ENCODE measurements around the gene SECISBP2L. TPM values are rescaled to one million over a fixed set of nuclear protein-coding genes. Genes with fewer than 3 reads are reported as not detected.

SECISBP2L gene
- total RNA-seq, 1 donor from 2014 or later: 37.0 TPM

DNA sequence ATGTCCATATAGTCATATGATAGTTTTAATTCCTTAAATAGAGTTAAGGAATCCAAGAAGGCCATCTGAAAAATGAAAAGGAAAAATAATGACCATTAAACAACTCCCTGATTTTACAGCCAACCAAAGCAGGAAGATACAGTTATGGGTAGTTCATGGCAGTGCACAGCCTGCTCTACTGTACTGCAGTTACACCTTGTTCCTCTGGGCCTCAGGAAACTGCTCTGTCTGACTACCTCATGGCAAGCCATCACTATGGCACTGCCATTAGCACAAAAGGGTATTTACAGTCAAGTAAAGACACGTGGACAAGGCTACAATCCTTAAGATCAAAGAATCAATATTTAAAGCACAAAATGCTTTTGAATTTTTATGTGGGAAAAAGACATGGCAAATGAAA is 19.5 kb downstream of the SECISBP2L start:
- no peak for DNase-seq (ENCODE audit: low spot score)
- peaks cover 64% of the 10 kb centered on the region for H3K36me3 Mint-ChIP-seq (ENCODE audit: low read depth)
- no peaks in the 10 kb centered on the region for H3K27me3 Mint-ChIP-seq (ENCODE audit: low read depth)
- no peaks in the 10 kb centered on the region for H3K9me3 Mint-ChIP-seq
- H3K4me3 Mint-ChIP-seq (ENCODE audit: low read depth): no peak overlapping the region
- H3K27ac Mint-ChIP-seq: no peak overlapping the region
- intact Hi-C loops (cut with micrococcal nuclease): no loop called here
- peaks cover 19% of the 10 kb centered on the region for H3K4me1 Mint-ChIP-seq (ENCODE audit: low read depth)

DNA sequence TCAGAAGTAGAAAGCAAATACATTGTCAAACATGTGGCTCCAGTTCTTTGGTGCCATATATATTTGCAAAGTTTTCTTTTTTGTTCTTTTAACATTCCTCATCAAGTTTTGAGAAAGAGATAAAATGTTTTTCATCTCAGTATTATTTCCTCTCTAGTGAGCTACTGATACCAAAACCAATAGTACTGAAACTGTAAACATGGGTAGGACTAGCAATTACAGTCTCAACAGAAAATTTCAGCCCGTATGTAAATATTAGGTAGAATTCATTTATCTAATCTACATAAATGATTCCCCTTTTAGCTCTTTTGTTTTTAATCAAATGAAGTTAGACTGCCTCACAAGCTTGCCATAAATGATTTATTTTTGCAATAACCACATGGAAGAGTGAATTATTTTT is 21.4 kb downstream of the SECISBP2L start:
- DNase-seq (ENCODE audit: low spot score): no peak
- Mint-ChIP-seq H3K27me3 (ENCODE audit: low read depth) (no peaks in the 10 kb centered on the region), H3K4me1 (ENCODE audit: low read depth) (peaks cover 19% of the 10 kb centered on the region), H3K4me3 (ENCODE audit: low read depth) (no peak overlapping the region), H3K27ac (peak overlapping the region; percentile 68), H3K36me3 (ENCODE audit: low read depth) (peaks cover 67% of the 10 kb centered on the region), H3K9me3 (peaks cover 4% of the 10 kb centered on the region)
- intact Hi-C loops (cut with micrococcal nuclease): loop anchor here (5.0 kb wide), 2 partner anchors 148 to 163 kb away; partner anchors contain the start of gene EID1

DNA sequence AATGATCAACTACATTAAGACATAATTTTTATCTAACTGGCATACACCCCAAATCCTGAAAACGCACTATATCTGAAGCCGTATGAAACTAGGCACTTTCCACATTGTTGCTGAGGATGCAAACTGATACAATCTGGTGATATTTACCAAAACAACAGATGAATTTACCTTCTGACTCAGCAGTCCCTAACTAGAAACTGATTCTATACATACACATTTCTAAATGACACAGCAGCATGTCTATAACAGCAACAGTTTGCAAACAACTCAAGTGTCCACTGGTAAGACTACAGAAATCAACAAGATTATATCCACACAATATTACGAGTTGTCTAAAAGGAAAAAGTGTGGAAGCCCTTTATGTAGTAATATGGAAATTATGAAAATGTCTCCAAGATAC is 22.9 kb downstream of the SECISBP2L start:
- Mint-ChIP-seq H3K9me3 (peaks cover 4% of the 10 kb centered on the region), H3K36me3 (ENCODE audit: low read depth) (peaks cover 68% of the 10 kb centered on the region), H3K27me3 (ENCODE audit: low read depth) (no peaks in the 10 kb centered on the region), H3K4me3 (ENCODE audit: low read depth) (no peak overlapping the region), H3K27ac (peak overlapping the region; percentile 47), H3K4me1 (ENCODE audit: low read depth) (peaks cover 19% of the 10 kb centered on the region)
- DNase-seq (ENCODE audit: low spot score): no peak
- intact Hi-C loops (cut with micrococcal nuclease): loop anchor here (5.0 kb wide), 2 partner anchors 146 to 161 kb away; partner anchors contain the start of gene EID1

DNA sequence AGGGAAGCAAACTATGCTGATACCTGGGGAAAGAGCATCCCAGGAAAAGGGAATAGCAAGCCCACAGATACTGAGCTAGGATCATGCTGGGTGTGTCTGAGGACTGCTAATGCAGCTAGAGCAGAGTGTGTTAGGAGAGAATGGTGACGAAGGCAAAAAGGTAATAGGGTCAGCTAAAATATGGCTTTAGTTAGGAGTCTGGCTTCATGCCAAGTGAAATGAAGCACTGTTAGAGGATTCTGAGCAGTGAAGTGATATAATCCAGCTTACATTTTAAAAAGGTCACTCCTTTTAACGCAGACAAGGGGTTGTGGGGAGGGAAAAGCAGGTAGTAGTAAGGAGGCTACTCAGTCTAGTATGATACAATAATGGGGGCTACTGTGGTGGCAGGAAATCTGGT is 30.4 kb downstream of the SECISBP2L start:
- Mint-ChIP-seq H3K9me3 (peaks cover 1% of the 10 kb centered on the region), H3K27ac (no peak overlapping the region)

DNA sequence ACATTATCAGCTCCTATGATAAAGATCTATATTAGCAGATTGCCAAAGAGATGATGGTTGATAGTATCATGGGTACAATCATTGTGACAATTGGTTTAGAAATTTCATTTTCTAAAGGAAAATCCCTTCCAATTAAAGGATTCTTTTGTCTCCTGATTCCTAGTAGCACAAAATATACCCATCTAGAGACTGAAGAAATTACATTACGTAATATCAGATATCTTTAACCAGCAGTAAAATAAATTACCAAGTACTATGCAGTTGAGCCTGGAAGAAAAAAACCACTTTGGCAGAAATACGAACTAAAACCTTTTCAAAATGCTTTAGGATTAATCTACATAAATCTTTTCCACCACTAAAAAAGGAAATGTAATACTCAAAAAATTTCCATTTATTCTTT is 46.9 kb downstream of the SECISBP2L start:
- H3K4me1 Mint-ChIP-seq (ENCODE audit: low read depth): no peaks in the 10 kb centered on the region
- peaks cover 54% of the 10 kb centered on the region for H3K36me3 Mint-ChIP-seq (ENCODE audit: low read depth)
- no peak overlapping the region for H3K27ac Mint-ChIP-seq
- no peak overlapping the region for H3K4me3 Mint-ChIP-seq (ENCODE audit: low read depth)
- H3K27me3 Mint-ChIP-seq (ENCODE audit: low read depth): no peaks in the 10 kb centered on the region
- H3K9me3 Mint-ChIP-seq: peaks cover 10% of the 10 kb centered on the region
- intact Hi-C loops (cut with micrococcal nuclease): no loop called here
- no peak for DNase-seq (ENCODE audit: low spot score)

More for the DNA sequence above, 30.4 kb downstream of the SECISBP2L start:
- intact Hi-C loops (cut with micrococcal nuclease): no loop called here
- Mint-ChIP-seq H3K27me3 (ENCODE audit: low read depth) (no peaks in the 10 kb centered on the region), H3K36me3 (ENCODE audit: low read depth) (peaks cover 55% of the 10 kb centered on the region), H3K4me1 (ENCODE audit: low read depth) (peaks cover 6% of the 10 kb centered on the region), H3K4me3 (ENCODE audit: low read depth) (no peak overlapping the region)
- no peak for DNase-seq (ENCODE audit: low spot score)

DNA sequence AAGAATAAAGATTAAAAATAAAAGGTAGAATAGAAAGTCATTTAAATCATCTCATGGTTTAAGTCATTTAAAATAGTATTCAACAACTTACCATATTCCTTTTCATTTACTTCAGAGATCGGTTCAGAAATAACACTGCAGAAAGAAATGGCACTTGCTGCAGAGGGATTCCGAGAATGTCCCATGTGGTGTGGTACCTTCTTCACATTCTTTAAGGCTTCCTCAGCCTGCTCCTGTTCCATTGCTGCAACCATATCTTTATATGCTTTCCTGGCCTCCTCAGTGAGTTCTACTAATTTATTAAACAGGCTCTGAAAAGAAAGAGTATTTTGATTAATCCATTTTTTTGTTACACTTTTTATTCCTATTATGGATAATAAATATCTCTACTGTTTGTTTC is 50.0 kb downstream of the SECISBP2L start:
- Mint-ChIP-seq H3K4me3 (ENCODE audit: low read depth) (no peak overlapping the region), H3K9me3 (no peaks in the 10 kb centered on the region), H3K4me1 (ENCODE audit: low read depth) (no peaks in the 10 kb centered on the region), H3K27me3 (ENCODE audit: low read depth) (no peaks in the 10 kb centered on the region), H3K36me3 (ENCODE audit: low read depth) (peaks cover 64% of the 10 kb centered on the region), H3K27ac (no peak overlapping the region)
- intact Hi-C loops (cut with micrococcal nuclease): no loop called here
- DNase-seq (ENCODE audit: low spot score): no peak

DNA sequence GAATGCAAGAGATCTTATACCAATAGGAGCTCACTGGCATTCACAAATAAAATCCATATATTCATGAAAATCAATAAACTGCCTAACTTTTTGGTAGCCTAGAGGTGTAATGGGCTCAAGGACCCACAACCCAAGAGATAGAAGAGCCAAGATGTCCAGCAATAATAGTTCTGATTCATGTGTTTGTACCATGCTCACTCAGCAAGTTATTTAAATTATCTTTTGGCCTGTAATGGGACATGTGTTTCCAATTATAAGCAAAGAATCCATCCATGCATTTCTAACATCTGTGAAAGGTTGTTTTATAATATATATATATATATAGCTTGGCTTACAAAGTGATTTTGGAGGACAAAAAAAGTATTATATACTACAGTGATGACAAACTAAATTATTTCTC is 52.9 kb downstream of the SECISBP2L start:
- H3K36me3 Mint-ChIP-seq (ENCODE audit: low read depth): peaks cover 59% of the 10 kb centered on the region
- no peaks in the 10 kb centered on the region for H3K27me3 Mint-ChIP-seq (ENCODE audit: low read depth)
- H3K4me1 Mint-ChIP-seq (ENCODE audit: low read depth): no peaks in the 10 kb centered on the region
- no peak overlapping the region for H3K27ac Mint-ChIP-seq
- intact Hi-C loops (cut with micrococcal nuclease): no loop called here
- no peaks in the 10 kb centered on the region for H3K9me3 Mint-ChIP-seq
- DNase-seq (ENCODE audit: low spot score): no peak
- H3K4me3 Mint-ChIP-seq (ENCODE audit: low read depth): no peak overlapping the region

DNA sequence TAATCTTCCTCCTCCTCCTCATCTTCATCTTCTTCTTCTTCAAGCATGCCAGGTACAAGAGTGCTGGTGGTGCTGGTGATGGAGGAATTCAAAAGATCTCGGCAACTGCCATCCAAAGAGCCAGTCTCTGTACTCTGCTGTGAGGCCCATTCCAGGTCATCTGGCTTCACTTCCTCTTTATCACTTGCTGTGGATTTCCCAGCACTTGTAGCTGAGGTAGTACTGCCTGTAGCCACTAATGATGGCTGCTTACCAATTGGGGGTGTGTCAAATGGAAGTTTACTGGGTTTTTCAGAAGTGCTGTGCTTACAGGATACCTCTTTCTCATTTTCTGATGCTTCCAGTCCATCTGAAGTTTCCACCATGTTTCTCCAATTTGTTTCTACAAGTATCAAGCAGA is 53.7 kb downstream of the SECISBP2L start:
- peaks cover 62% of the 10 kb centered on the region for H3K36me3 Mint-ChIP-seq (ENCODE audit: low read depth)
- H3K27me3 Mint-ChIP-seq (ENCODE audit: low read depth): no peaks in the 10 kb centered on the region
- H3K4me1 Mint-ChIP-seq (ENCODE audit: low read depth): no peaks in the 10 kb centered on the region
- H3K27ac Mint-ChIP-seq: no peak overlapping the region
- no peaks in the 10 kb centered on the region for H3K9me3 Mint-ChIP-seq
- intact Hi-C loops (cut with micrococcal nuclease): no loop called here
- no peak for DNase-seq (ENCODE audit: low spot score)
- H3K4me3 Mint-ChIP-seq (ENCODE audit: low read depth): no peak overlapping the region

DNA sequence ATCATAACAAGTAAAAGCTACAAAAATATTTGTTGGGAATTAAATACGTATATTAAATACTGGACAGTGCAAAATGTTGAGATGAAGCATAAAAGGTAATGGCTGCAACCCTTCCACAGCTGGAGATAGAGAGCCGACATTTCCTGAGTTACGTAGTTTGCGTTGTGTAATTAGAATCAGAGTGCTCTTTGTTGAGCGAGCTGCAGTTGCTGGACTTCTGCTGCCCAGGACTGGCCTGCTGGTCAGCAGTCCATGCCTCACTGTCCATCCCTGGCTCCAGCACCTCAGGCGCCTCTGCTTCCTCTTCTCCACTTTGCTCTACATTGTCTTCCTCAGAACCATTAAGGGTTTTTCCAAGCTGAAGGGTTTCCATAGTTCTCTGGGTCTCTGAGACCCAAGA is 54.1 kb downstream of the SECISBP2L start:
- intact Hi-C loops (cut with micrococcal nuclease): no loop called here
- Mint-ChIP-seq H3K36me3 (ENCODE audit: low read depth) (peaks cover 58% of the 10 kb centered on the region), H3K4me1 (ENCODE audit: low read depth) (no peaks in the 10 kb centered on the region), H3K9me3 (no peaks in the 10 kb centered on the region), H3K27ac (no peak overlapping the region), H3K4me3 (ENCODE audit: low read depth) (no peak overlapping the region), H3K27me3 (ENCODE audit: low read depth) (no peaks in the 10 kb centered on the region)
- DNase-seq (ENCODE audit: low spot score): no peak

DNA sequence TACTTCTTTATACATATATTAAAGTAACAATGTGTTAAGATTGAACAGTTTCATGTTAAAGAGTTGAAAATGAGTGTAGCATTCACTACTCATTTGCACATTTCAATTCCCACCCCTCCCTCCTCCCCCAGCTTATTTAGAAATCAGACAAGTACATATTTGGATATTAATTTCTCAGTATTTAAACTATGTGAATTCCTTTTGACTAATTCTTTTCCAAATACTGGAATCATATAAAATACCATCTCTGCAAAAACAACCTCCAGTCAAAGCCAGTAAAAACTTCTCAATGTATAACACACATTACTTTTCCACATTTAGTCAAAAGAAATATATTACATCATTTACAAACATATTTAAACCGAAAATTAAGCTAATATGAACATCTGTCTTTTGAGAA is 57.1 kb downstream of the SECISBP2L start:
- no peaks in the 10 kb centered on the region for H3K9me3 Mint-ChIP-seq
- H3K27ac Mint-ChIP-seq: no peak overlapping the region
- intact Hi-C loops (cut with micrococcal nuclease): no loop called here
- H3K36me3 Mint-ChIP-seq (ENCODE audit: low read depth): peaks cover 39% of the 10 kb centered on the region
- H3K27me3 Mint-ChIP-seq (ENCODE audit: low read depth): no peaks in the 10 kb centered on the region
- no peak overlapping the region for H3K4me3 Mint-ChIP-seq (ENCODE audit: low read depth)
- no peak for DNase-seq (ENCODE audit: low spot score)
- H3K4me1 Mint-ChIP-seq (ENCODE audit: low read depth): no peaks in the 10 kb centered on the region

DNA sequence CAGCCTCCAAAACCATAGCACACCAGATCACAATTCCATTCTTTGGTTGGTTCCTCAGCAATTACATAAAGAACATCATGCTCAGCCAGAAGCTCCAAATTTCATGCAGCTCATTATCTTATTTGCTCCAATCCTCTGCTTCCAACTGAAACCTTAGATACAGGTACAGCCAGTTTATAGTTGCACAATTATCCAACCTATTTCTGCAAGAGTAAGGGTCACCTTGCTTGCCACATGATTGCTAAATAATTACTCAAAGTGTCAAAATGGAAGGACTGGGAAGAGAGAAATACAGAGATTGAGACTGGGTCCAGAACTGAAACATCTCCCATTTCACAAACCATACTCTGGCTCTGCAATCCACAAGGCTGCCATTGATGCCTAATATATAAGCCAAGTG is 59.1 kb downstream of the SECISBP2L start:
- intact Hi-C loops (cut with micrococcal nuclease): no loop called here
- Mint-ChIP-seq H3K4me3 (ENCODE audit: low read depth) (no peak overlapping the region), H3K4me1 (ENCODE audit: low read depth) (no peaks in the 10 kb centered on the region), H3K9me3 (no peaks in the 10 kb centered on the region), H3K27ac (no peak overlapping the region), H3K27me3 (ENCODE audit: low read depth) (peaks cover 5% of the 10 kb centered on the region), H3K36me3 (ENCODE audit: low read depth) (peaks cover 24% of the 10 kb centered on the region)
- DNase-seq (ENCODE audit: low spot score): no peak

DNA sequence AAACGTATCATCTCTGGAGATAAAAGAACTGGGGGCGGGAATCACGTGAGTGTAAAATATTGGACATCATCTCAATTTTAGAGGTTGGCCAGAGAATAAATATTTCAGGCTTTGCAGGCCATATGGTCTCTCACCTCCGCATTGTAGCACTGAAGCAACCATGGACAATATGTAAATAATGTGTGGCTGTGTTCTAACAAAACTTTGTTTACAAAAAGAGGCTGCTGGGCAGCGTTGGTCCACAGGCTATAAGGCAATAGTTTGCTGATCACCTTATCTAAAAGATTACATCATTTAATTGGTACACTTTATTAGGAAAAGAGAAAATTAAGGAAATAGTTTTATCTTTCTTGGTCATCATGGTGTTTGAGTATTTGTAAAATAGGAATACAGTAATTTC is 60.0 kb downstream of the SECISBP2L start:
- peaks cover 7% of the 10 kb centered on the region for H3K27me3 Mint-ChIP-seq (ENCODE audit: low read depth)
- no peak overlapping the region for H3K4me3 Mint-ChIP-seq (ENCODE audit: low read depth)
- peaks cover 21% of the 10 kb centered on the region for H3K36me3 Mint-ChIP-seq (ENCODE audit: low read depth)
- intact Hi-C loops (cut with micrococcal nuclease): no loop called here
- no peaks in the 10 kb centered on the region for H3K4me1 Mint-ChIP-seq (ENCODE audit: low read depth)
- no peaks in the 10 kb centered on the region for H3K9me3 Mint-ChIP-seq
- H3K27ac Mint-ChIP-seq: no peak overlapping the region
- no peak for DNase-seq (ENCODE audit: low spot score)

DNA sequence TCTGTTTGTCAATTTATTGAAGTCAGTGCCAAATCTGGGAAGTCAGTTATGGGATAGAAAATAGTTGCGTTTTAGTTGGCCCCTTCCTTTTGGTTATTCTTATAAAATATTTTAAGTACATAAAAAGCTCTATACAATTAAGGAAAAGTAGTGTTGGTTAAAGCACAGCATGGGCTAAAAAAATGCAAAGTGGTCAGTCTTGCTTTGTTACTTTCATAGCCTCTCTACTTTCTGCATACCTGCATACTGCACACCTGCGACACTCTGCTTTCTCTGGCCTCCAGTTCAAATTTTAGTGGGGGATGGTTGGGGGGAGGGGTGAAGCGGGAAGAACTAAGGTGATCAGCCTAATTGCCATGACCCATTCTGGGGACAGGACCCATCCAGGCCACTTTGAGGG is 60.7 kb downstream of the SECISBP2L start:
- DNase-seq (ENCODE audit: low spot score): no peak
- Mint-ChIP-seq H3K36me3 (ENCODE audit: low read depth) (peaks cover 18% of the 10 kb centered on the region), H3K27ac (no peak overlapping the region), H3K4me3 (ENCODE audit: low read depth) (no peak overlapping the region), H3K9me3 (no peaks in the 10 kb centered on the region), H3K27me3 (ENCODE audit: low read depth) (peaks cover 7% of the 10 kb centered on the region), H3K4me1 (ENCODE audit: low read depth) (no peaks in the 10 kb centered on the region)
- intact Hi-C loops (cut with micrococcal nuclease): no loop called here

DNA sequence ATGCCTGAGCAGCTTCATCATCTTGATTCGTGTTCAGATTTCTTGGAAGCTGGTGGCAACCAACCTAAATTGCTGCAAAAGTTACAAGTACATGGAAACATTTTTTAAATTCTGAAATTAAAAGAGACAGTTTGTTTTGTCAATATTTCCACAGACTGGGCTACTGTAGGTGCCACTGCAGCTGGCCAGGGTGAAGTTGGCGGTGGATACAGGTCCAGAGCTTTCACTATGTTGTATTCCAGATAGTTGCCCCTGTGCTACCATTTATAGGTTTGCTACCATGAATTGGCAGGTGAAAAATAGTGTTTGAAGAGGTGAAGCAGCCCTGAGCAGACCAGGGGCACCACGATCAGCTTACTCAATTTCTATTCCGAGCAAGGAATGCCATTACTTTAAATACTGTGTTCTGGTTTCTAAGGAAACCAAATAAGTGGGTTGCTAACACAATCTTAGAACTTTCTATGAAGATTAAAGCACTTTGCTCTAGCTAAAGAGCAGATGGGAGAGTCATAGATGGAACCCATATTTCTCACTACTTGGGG is 61.4 kb downstream of the SECISBP2L start:
- Mint-ChIP-seq H3K9me3 (no peaks in the 10 kb centered on the region), H3K36me3 (ENCODE audit: low read depth) (peaks cover 12% of the 10 kb centered on the region), H3K4me3 (ENCODE audit: low read depth) (no peak overlapping the region), H3K4me1 (ENCODE audit: low read depth) (no peaks in the 10 kb centered on the region), H3K27me3 (ENCODE audit: low read depth) (peaks cover 7% of the 10 kb centered on the region), H3K27ac (no peak overlapping the region)
- intact Hi-C loops (cut with micrococcal nuclease): no loop called here
- DNase-seq (ENCODE audit: low spot score): no peak
